Smooth muscle cell (in vitro differentiated cells): ENCODE measurements around the gene SULT6B1. TPM values are rescaled to one million over a fixed set of nuclear protein-coding genes. Genes with fewer than 3 reads are reported as not detected.
A peak's percentile ranks its signal among the peaks of the same experiment; 100 is the strongest.

Experiments used
- DNase-seq: peaks from one replicate; lab custom pipeline; 2025; ENCODE audit not compliant: unreplicated experiment; lab: John Stamatoyannopoulos, UW
- H2AFZ ChIP-seq: fragments of 200-600 bp; sonication (generic); 2 replicates; pipeline ENCODE4 v1.6.0; 2016; ENCODE audit warnings: antibody characterized with exemption, low read depth, mild to moderate bottlenecking
- H3F3A ChIP-seq: fragments of 200-600 bp; sonication (generic); 2 replicates; pipeline ENCODE4 v1.6.0; 2017; ENCODE audit warnings: antibody characterized with exemption, low read depth
- H3K27ac ChIP-seq: fragments of 200-600 bp; sonication (generic); 2 replicates; pipeline ENCODE4 v1.5.1; 2016; ENCODE audit warnings: low read depth, mild to moderate bottlenecking
- H3K27me3 ChIP-seq: fragments of 200-600 bp; sonication (generic); 2 replicates; pipeline ENCODE4 v1.6.1; 2016; ENCODE audit warnings: low read depth, mild to moderate bottlenecking
- H3K36me3 ChIP-seq: fragments of 200-600 bp; sonication (generic); 2 replicates; pipeline ENCODE4 v1.5.1; 2016; ENCODE audit warnings: low read depth
- H3K4me1 ChIP-seq: fragments of 200-600 bp; sonication (generic); 2 replicates; pipeline ENCODE4 v1.5.1; 2016; ENCODE audit warnings: low read depth
- H3K4me2 ChIP-seq: fragments of 200-600 bp; sonication (generic); 2 replicates; pipeline ENCODE4 v1.6.0; 2016; ENCODE audit warnings: mild to moderate bottlenecking
- H3K4me3 ChIP-seq: fragments of 200-600 bp; sonication (generic); 2 replicates; pipeline ENCODE4 v1.5.1; 2016; ENCODE audit warnings: mild to moderate bottlenecking
- H3K79me2 ChIP-seq: fragments of 200-600 bp; sonication (generic); 2 replicates; pipeline ENCODE4 v1.6.0; 2016; ENCODE audit warnings: low read depth, mild to moderate bottlenecking
- H3K9ac ChIP-seq: fragments of 200-600 bp; sonication (generic); 2 replicates; pipeline ENCODE4 v1.6.0; 2016; ENCODE audit warnings: low read depth
- H3K9me3 ChIP-seq: fragments of 200-600 bp; sonication (generic); replicated peaks from 2 replicates; pipeline ENCODE4 v1.5.1; 2016; ENCODE audit warnings: low read depth
- H4K20me1 ChIP-seq: fragments of 200-600 bp; sonication (generic); 2 replicates; pipeline ENCODE4 v1.6.0; 2016; ENCODE audit warnings: low read depth
- CTCF ChIP-seq: fragments of 200-600 bp; sonication (generic); IDR thresholded peaks from 2 replicates; pipeline ENCODE4 v1.5.1; 2017; ENCODE audit warnings: borderline replicate concordance, mild to moderate bottlenecking, antibody characterized with exemption; ENCODE audit not compliant: insufficient read depth, poor library complexity, severe bottlenecking
- WGBS: methylation state at CpG from one replicate; pipeline ENCODE4 v1.1.7; 2016; ENCODE audit warnings: low lambda C conversion rate; 5-methylcytosine and 5-hydroxymethylcytosine counted together
- polyA plus RNA-seq: library from polyadenylated mRNA; unstranded; fragments of >200 nt; fragmentation: Nextera tagmentation; extraction: Ambion mirVana; gene quantifications from 2 replicates; pipeline ENCODE4 v1.2.1, GENCODE V29; 2016
- total RNA-seq: library from RNA; depleted of rRNA; stranded (reverse); fragments of >200 nt; gene quantifications from 2 replicates; pipeline ENCODE4 v1.2.3, GENCODE V29; 2014

The SULT6B1 gene
- total and polyA plus RNA-seq, 2 experiments from 2014 or later = not detected

- Histone ChIP-seq H3K36me3 (no peaks in the 10 kb centered on the region), H3F3A (no peaks in the 10 kb centered on the region), H3K4me1 (no peaks in the 10 kb centered on the region), H3K27ac (no peak overlapping the region), H4K20me1 (no peaks in the 10 kb centered on the region), H3K79me2 (no peaks in the 10 kb centered on the region), H3K9ac (no peak overlapping the region), H2AFZ (no peak overlapping the region), H3K27me3 (no peaks in the 10 kb centered on the region), H3K4me3 (no peak overlapping the region), H3K4me2 (no peak overlapping the region), H3K9me3 (no peaks in the 10 kb centered on the region)
- no peak for TF ChIP-seq CTCF
- WGBS = 73% methylated on average over 1 of the region's 1 CpG
- DNase-seq = no peak
Measured at GRCh38 chr2:37173741-37174140, 14.7 kb downstream of the SULT6B1 start.

- H3K27ac ChIP-seq = no peak overlapping the region
- H2AFZ ChIP-seq = no peak overlapping the region
- no peaks in the 10 kb centered on the region for H4K20me1 ChIP-seq
- no peaks in the 10 kb centered on the region for H3K9me3 ChIP-seq
- no peak overlapping the region for H3K4me3 ChIP-seq
- DNase-seq = no peak
- H3K36me3 ChIP-seq = no peaks in the 10 kb centered on the region
- no peaks in the 10 kb centered on the region for H3F3A ChIP-seq
- H3K79me2 ChIP-seq = no peaks in the 10 kb centered on the region
- H3K4me2 ChIP-seq = no peak overlapping the region
- H3K9ac ChIP-seq = no peak overlapping the region
- no peak for TF ChIP-seq CTCF
- H3K27me3 ChIP-seq = no peaks in the 10 kb centered on the region
- H3K4me1 ChIP-seq = no peaks in the 10 kb centered on the region
Measured at GRCh38 chr2:37171624-37171950, 16.9 kb downstream of the SULT6B1 start.

- TF ChIP-seq CTCF = peak; percentile 61
- H3K79me2 ChIP-seq = no peaks in the 10 kb centered on the region
- 44% methylated on average over 17 of the region's 17 CpGs for WGBS
Measured at GRCh38 chr2:37168217-37168981, 20.1 kb downstream of the SULT6B1 start.

GRCh38 chr2:37167636-37168180, 20.8 kb downstream of the SULT6B1 start:
- Histone ChIP-seq H3K36me3 (no peaks in the 10 kb centered on the region), H3F3A (no peaks in the 10 kb centered on the region), H3K27ac (no peak overlapping the region), H3K9ac (no peak overlapping the region), H3K79me2 (no peaks in the 10 kb centered on the region), H3K4me2 (no peak overlapping the region), H2AFZ (peak overlapping the region; percentile 59), H3K27me3 (no peaks in the 10 kb centered on the region), H3K9me3 (no peaks in the 10 kb centered on the region), H4K20me1 (no peaks in the 10 kb centered on the region), H3K4me1 (no peaks in the 10 kb centered on the region), H3K4me3 (no peak overlapping the region)
- DNase-seq = no peak
- no peak for TF ChIP-seq CTCF
- 91% methylated on average over 3 of the region's 3 CpGs for WGBS

More at GRCh38 chr2:37168217-37168981, 20.1 kb downstream of the SULT6B1 start:
- H4K20me1 ChIP-seq = no peaks in the 10 kb centered on the region
- no peaks in the 10 kb centered on the region for H3K9me3 ChIP-seq
- H3K4me3 ChIP-seq = no peak overlapping the region
- no peaks in the 10 kb centered on the region for H3K36me3 ChIP-seq
- no peak overlapping the region for H3K27ac ChIP-seq
- H3K4me1 ChIP-seq = no peaks in the 10 kb centered on the region
- no peaks in the 10 kb centered on the region for H3K27me3 ChIP-seq
- no peak overlapping the region for H3K4me2 ChIP-seq
- H3F3A ChIP-seq = no peaks in the 10 kb centered on the region
- no peak overlapping the region for H3K9ac ChIP-seq
- peak overlapping the region; percentile 59 for H2AFZ ChIP-seq
- no peak for DNase-seq
